Measurements from ENCODE around the gene DCAKD.

Gene DCAKD

GRCh38 chr17:45004388-45004787 lies 47.0 kb downstream of the DCAKD start:
- no peak for DNase-seq (ENCODE audit: low read depth in 3 of 3, low spot score in 1 of 3)

GRCh38 chr17:45003877-45004276 lies 47.6 kb downstream of the DCAKD start:
- DNase-seq (ENCODE audit: low read depth in 3 of 3, low spot score in 1 of 3) = no peak

GRCh38 chr17:45001310-45001709 lies 50.1 kb downstream of the DCAKD start:
- DNase-seq (ENCODE audit: low read depth in 3 of 3, low spot score in 1 of 3) = no peak

GRCh38 chr17:44999433-44999832 lies 52.0 kb downstream of the DCAKD start:
- no peak for DNase-seq (ENCODE audit: low read depth in 3 of 3, low spot score in 1 of 3)

GRCh38 chr17:44998646-44999045 lies 52.8 kb downstream of the DCAKD start:
- no peak for DNase-seq (ENCODE audit: low read depth in 3 of 3, low spot score in 1 of 3)

GRCh38 chr17:44997733-44998520 lies 53.5 kb downstream of the DCAKD start:
- DNase-seq (ENCODE audit: low read depth in 3 of 3, low spot score in 1 of 3) = no peak

- DNase-seq (ENCODE audit: low read depth in 3 of 3, low spot score in 1 of 3) = no peak
These were observed 55.1 kb downstream of the DCAKD start for GRCh38 chr17:44996304-44996703.

- no peak for DNase-seq (ENCODE audit: low read depth in 3 of 3, low spot score in 1 of 3)
These were observed 55.9 kb downstream of the DCAKD start for GRCh38 chr17:44995436-44996001.

- DNase-seq (ENCODE audit: low read depth in 3 of 3, low spot score in 1 of 3) = no peak
These were observed 59.0 kb downstream of the DCAKD start for GRCh38 chr17:44992242-44992939.

GRCh38 chr17:44990994-44991393 lies 60.4 kb downstream of the DCAKD start:
- DNase-seq (ENCODE audit: low read depth in 3 of 3, low spot score in 1 of 3) = no peak

GRCh38 chr17:44989552-44990138 lies 61.8 kb downstream of the DCAKD start:
- DNase-seq (ENCODE audit: low read depth in 3 of 3, low spot score in 1 of 3) = no peak

- DNase-seq (ENCODE audit: low read depth in 3 of 3, low spot score in 1 of 3) = no peak
These were observed 63.1 kb downstream of the DCAKD start for GRCh38 chr17:44988044-44988942.

- DNase-seq (ENCODE audit: low read depth in 3 of 3, low spot score in 1 of 3) = no peak
These were observed 67.9 kb downstream of the DCAKD start for GRCh38 chr17:44983563-44983962.

- DNase-seq (ENCODE audit: low read depth in 3 of 3, low spot score in 1 of 3) = no peak
These were observed 69.2 kb downstream of the DCAKD start for GRCh38 chr17:44982113-44982702.

GRCh38 chr17:44981221-44981968 lies 70.0 kb downstream of the DCAKD start:
- no peak for DNase-seq (ENCODE audit: low read depth in 3 of 3, low spot score in 1 of 3)

GRCh38 chr17:44979426-44979995 lies 71.9 kb downstream of the DCAKD start:
- DNase-seq (ENCODE audit: low read depth in 3 of 3, low spot score in 1 of 3) = no peak

GRCh38 chr17:44978807-44979206 lies 72.6 kb downstream of the DCAKD start:
- no peak for DNase-seq (ENCODE audit: low read depth in 3 of 3, low spot score in 1 of 3)

- no peak for DNase-seq (ENCODE audit: low read depth in 3 of 3, low spot score in 1 of 3)
These were observed 73.5 kb downstream of the DCAKD start for GRCh38 chr17:44977814-44978550.

- DNase-seq (ENCODE audit: low read depth in 3 of 3, low spot score in 1 of 3) = no peak
These were observed 74.4 kb downstream of the DCAKD start for GRCh38 chr17:44977065-44977464.
